Endometrial microvascular endothelial cells (primary cell): ENCODE data around the gene TTLL8. TPM values are rescaled to one million over a fixed set of nuclear protein-coding genes. Genes with fewer than 3 reads are reported as not detected.
"Not testable (repeated sequence)": the region's sequence is repeated elsewhere in the genome, so short reads cannot be mapped to it uniquely, and the experiment has no call there.

Experiments used
- in situ Hi-C: cut with HindIII; loops from 2 replicates; pipeline ENCODE4 v1.10.0; 2017; ENCODE audit warnings: low sequenced_read_pairs, low pct_unique_long_range_greater_than_20kb; ENCODE audit errors: inconsistent ontology term
- total RNA-seq: library from RNA; depleted of rRNA; stranded (reverse); fragments of >200 nt; gene quantifications from one replicate; pipeline ENCODE4 v1.2.3, GENCODE V29; 2015; ENCODE audit errors: inconsistent ontology term

The TTLL8 gene
- total RNA-seq, 1 donor from 2014 or later = not detected

GRCh38 chr22:49997932-49998717 is 60.0 kb downstream of the TTLL8 start:
- in situ Hi-C loops = no loop called here

GRCh38 chr22:49997251-49997599 is 60.9 kb downstream of the TTLL8 start:
- in situ Hi-C loops = no loop called here

- in situ Hi-C loops = no loop called here
Measured at GRCh38 chr22:49996518-49997250, 61.4 kb downstream of the TTLL8 start.

GRCh38 chr22:49996119-49996517 is 62.0 kb downstream of the TTLL8 start:
- in situ Hi-C loops = no loop called here

GRCh38 chr22:49995361-49996118 is 62.6 kb downstream of the TTLL8 start:
- in situ Hi-C loops = no loop called here

GRCh38 chr22:49995041-49995360 is 63.1 kb downstream of the TTLL8 start:
- in situ Hi-C loops = no loop called here

- in situ Hi-C loops = no loop called here
Measured at GRCh38 chr22:49994361-49995040, 63.6 kb downstream of the TTLL8 start.

- in situ Hi-C loops = no loop called here
Measured at GRCh38 chr22:49993649-49994360, 64.3 kb downstream of the TTLL8 start.

GRCh38 chr22:49992921-49993648 is 65.0 kb downstream of the TTLL8 start:
- in situ Hi-C loops = no loop called here

GRCh38 chr22:49991907-49992533 is 66.1 kb downstream of the TTLL8 start:
- in situ Hi-C loops = no loop called here

GRCh38 chr22:49991167-49991566 is 66.9 kb downstream of the TTLL8 start:
- in situ Hi-C loops = no loop called here

- in situ Hi-C loops = not testable (repeated sequence)
Measured at GRCh38 chr22:49989826-49990225, 68.3 kb downstream of the TTLL8 start.

GRCh38 chr22:49986325-49986724 is 71.8 kb downstream of the TTLL8 start:
- in situ Hi-C loops = no loop called here

- in situ Hi-C loops = no loop called here
Measured at GRCh38 chr22:49983148-49984042, 74.7 kb downstream of the TTLL8 start.

GRCh38 chr22:49981799-49982198 is 76.3 kb downstream of the TTLL8 start:
- in situ Hi-C loops = not testable (repeated sequence)

- in situ Hi-C loops = no loop called here
Measured at GRCh38 chr22:49979587-49980264, 78.4 kb downstream of the TTLL8 start.
